GM08714 (cell line): ENCODE results near the gene SH3BP4.
"Not testable (repeated sequence)": the region's sequence is repeated elsewhere in the genome, so short reads cannot be mapped to it uniquely, and the experiment has no call there.

Experiments
- H3K4me3 ChIP-seq: fragments of 200-500 bp; sonication (Bioruptor generic); 2 replicates; pipeline ENCODE4 v1.5.1; 2014; ENCODE audit warnings: mild to moderate bottlenecking, low read length, inconsistent platforms
- ZNF274 ChIP-seq: IDR thresholded peaks from 2 replicates; pipeline ENCODE4 v1.6.1; 2012; ENCODE audit warnings: mild to moderate bottlenecking, low read depth, low read length

The SH3BP4 gene

DNA sequence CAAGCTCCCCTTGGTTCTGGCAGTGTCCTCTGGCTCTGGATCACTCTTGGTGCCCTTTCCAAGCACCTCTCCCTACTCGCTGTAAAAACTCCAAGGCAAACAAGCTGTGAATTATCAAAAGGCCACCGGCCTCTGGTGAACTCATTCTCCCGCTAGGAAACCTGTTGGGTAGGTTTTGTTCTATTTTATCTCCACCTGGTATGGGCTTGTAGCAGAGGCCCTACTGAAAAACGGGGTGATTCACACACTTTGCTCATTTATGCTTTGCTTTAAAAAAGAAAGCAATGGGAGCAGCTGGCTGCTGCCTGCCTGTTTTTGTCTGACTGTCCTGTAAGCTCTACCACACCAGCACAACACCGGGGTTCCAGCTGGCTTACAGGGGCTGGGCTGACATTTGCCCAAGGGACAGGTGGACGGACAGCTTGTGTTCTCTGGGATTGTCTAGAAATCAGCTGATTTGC, 56.8 kb downstream of the SH3BP4 start:
- H3K4me3 ChIP-seq, result no peak overlapping the region
- TF ChIP-seq ZNF274, result no peak

DNA sequence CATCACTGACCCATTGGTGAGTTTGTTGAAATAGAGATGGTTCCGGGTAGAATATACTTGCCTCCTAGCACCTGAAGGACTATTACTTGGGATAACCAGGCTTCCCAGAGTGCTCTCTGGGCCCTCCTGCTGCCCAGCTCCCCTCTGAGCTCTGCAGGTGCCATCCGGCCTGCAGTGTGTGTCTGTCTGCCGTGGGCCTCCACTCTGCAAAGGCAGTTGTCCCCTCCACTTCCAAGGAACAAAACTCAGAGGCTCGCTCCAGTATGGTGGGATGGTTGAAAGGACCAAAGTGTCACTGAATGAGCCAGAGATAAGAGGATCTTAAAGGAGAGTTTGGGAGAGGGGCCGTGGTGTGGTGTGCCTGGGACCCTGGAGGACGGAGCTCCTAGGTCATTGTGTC, 57.3 kb downstream of the SH3BP4 start:
- H3K4me3 ChIP-seq, result no peak overlapping the region
- no peak for TF ChIP-seq ZNF274

DNA sequence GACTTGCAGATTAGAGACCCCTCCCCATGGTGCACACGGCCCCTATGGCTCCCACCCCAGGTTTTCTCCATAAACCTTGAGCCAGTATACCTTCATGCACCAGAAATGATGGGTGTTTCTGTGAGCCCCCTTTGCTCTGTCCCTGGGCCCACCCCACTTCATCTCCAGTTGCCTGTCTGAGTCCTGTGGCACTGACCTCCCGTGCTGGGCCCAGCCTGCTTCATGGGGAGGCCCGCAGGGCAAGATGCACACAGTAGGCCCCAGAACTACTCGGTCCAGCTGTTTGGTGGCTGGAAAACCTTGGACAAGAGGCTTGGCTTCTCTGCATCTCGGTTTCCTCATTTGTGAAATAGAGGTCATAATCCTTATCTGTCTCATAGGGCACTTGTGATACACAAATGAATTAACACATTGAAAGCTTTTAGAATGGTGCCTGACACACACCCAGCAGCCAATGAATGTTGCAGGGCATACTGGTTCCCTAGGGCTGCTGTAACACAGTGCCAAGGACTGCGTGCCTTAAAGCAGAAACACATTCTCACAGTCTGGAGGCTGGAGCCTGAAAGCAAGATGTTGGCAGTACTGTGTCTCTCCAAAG, 58.4 kb downstream of the SH3BP4 start:
- H3K4me3 ChIP-seq, result no peak overlapping the region
- TF ChIP-seq ZNF274, result no peak

DNA sequence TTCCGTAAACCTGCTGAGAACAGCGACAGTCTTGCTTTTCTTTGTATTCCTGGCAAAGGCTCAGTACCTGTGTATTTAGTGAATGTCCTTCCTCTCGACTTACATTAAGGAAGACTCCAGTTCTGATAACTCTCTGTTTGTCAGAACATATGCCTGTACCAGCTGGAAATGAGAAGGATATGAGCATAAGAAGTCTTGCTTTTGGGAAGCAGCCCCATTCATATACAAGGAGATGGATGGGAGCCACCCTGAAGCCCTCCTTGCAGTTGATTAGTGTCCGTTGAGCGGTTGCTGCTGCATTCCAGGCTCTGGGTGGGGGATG, 59.8 kb downstream of the SH3BP4 start:
- no peak overlapping the region for H3K4me3 ChIP-seq
- TF ChIP-seq ZNF274, result no peak

DNA sequence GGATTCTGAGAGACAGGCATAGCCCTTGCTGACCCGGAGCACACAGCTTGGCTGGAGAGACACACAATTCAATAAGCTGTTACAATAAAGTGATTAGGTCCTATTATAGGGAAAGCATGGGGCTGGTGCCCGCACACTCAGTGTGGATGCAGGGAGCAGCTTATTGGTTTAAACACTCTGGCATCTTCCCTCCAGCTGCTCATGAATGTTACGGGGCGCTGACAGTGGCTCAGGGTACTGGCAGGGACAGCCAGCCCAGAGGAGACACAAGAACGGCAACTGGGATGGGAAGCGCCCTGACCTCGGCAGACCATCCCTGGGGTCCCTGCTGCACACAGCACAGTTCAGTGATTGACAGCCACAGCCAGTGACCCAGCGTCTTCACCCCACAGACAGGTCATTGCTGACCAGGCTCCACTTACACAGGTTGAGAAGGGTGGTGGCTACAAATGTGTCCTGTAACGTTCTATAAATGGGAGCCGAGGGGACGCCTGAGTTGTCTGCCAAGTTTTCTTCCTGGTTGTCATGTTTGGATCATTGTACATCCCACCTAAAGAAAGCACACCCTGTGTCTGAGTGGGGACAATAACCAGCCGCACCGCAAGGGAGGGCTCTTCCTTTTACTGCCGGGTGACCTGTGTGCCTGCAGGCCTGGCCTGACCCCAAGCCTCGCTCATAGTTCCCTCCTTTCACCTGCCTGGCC, 60.3 kb downstream of the SH3BP4 start:
- no peak for TF ChIP-seq ZNF274

DNA sequence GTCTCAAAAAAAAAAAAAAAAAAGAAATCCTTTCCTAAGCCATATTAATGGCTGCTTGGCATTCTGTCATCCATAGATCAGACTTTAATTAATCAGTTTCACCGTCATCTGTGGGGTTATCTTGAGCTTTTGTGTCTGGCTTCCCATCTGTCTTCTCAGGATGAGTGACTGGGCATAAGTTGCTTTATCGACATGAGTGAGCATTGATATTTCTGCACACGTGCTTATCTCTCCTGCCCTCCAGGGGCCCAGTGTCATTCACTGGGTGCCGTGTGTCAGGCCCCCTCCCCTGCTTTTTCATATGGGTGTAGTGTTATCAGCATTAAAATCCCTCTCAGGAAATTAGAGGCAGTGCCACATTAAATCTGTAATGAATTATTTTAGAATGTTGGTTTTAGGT, 65.6 kb downstream of the SH3BP4 start:
- no peak overlapping the region for H3K4me3 ChIP-seq
- no peak for TF ChIP-seq ZNF274

More for the DNA sequence above, 60.3 kb downstream of the SH3BP4 start:
- no peak overlapping the region for H3K4me3 ChIP-seq

DNA sequence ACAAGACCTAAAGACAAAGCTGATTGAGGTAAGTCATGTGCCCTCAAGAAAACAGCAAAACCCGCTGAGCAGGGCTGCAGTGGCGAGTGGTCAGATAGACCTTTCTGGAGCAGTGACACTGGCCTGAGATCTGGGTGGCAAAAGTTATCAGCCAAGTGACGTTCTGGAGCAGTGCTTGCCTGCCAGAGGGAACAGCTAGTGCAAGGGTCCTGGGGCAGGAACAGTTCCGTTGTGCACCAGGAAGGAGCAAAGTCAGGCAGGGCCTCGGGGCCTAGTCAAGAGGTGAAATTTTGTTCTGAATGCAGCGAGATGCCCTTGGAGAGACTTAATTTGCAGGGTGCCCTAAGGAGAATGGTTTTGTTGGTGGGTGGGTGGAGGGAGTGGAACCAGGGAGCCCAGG, 67.0 kb downstream of the SH3BP4 start:
- TF ChIP-seq ZNF274, result no peak
- no peak overlapping the region for H3K4me3 ChIP-seq

DNA sequence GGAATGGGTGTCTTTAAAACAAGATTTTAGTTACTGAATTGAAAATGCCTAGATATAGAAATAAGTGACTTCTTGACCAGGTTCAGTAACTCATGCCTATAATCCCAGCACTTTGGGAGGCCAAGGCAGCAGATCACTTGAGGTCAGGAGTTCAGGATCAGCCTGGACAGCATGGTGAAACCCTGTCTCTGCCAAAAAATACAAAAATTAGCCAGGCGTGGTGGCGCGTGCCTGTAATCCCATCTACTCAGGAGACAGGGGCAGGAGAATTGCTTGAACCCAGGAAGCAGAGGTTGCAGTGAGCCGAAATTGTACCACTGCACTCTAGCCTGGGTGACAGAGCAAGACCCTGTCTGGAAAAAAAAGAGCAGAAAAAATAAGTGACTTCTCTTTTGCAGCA, 68.3 kb downstream of the SH3BP4 start:
- not testable (repeated sequence) for H3K4me3 ChIP-seq

DNA sequence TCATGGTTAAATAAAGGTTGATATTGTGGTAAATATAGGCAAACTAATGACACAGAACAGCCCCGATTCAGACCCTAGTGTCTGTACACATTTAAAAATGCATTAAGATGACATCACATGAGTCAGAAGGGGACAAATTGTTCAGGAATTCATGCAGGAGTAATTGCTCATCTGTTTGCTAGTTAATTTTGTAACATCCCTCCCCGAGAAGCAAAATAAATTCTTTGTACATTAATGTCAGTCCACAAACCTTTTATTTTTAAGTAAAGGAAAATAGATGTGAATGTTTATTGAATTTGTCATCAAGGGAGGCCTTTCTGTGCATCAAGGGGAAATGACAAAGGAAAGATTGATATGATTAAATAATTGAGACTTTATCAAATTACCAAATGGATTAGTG, 69.9 kb downstream of the SH3BP4 start:
- H3K4me3 ChIP-seq, result no peak overlapping the region
- TF ChIP-seq ZNF274, result no peak

DNA sequence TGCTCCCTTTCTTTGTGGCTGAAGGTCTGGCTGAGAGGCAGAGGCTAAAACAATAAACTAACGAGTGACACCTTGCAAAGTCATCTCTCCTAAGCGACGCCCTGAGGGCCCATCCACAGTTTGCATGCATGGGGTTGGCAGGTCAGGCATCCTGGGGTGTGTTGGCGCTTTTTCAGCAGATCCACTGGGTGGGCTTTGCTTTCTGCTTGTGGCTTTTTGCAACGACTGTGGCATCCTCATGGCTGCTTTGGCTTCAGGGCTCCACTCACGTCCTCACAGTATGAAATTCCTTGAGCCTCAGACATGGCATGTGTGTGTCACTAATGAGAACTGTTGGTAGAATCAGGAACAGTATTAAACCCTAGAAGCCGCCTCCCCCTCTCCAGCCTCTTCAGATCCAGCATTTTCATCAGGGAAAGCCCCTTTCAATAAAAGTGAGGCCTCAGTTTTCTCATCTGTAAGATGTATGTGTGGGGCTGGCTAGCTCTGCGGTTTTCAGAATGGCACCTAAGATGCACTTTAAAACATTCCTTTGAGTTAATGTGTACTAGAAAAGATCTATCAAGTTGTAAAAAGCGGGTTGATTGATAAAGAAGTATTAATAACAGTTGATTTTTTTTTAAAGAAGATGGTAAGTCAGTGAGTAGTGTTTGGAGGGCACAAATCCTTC, 72.5 kb downstream of the SH3BP4 start:
- H3K4me3 ChIP-seq, result no peak overlapping the region
- TF ChIP-seq ZNF274, result no peak

DNA sequence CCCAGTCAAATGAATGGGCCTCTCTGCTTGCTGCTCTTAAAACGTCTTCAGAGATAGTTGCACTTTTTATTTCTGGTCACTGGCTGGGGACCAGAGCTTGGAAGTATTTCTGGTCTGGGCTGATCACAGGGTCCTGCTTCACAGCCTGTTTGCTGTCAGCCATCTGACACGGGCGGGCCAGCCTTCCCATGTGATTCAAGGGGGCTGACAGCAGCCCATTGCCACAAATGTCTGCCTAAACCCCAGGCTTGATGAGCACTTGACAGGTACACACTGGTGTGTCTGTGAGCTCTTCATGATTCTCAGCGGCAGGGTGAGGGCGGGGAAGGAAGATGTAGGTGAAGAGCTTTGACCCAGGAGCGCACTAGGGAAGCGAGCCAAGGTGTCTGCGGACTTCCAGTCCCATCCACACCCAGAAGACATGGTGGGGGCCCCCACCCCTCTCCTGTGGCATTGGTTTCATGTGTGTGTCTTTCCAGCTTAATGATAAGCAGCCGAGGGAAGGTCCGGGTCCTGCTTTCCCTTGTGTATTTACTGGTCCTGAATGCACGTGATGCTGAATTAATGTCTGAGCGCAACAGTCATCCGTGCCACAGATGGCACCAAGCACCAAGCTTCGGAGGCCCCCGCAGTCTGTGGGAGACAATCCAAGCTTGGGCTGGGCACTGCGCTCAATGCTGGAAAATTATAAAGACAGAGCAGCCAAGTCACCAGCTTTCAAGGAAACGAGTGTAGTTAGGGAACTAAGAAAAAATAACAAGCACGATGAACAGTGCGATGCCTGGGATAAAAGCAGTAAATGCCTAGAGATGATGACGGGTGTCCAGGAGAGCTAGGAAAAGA, 73.3 kb downstream of the SH3BP4 start:
- TF ChIP-seq ZNF274, result no peak
- H3K4me3 ChIP-seq, result no peak overlapping the region

DNA sequence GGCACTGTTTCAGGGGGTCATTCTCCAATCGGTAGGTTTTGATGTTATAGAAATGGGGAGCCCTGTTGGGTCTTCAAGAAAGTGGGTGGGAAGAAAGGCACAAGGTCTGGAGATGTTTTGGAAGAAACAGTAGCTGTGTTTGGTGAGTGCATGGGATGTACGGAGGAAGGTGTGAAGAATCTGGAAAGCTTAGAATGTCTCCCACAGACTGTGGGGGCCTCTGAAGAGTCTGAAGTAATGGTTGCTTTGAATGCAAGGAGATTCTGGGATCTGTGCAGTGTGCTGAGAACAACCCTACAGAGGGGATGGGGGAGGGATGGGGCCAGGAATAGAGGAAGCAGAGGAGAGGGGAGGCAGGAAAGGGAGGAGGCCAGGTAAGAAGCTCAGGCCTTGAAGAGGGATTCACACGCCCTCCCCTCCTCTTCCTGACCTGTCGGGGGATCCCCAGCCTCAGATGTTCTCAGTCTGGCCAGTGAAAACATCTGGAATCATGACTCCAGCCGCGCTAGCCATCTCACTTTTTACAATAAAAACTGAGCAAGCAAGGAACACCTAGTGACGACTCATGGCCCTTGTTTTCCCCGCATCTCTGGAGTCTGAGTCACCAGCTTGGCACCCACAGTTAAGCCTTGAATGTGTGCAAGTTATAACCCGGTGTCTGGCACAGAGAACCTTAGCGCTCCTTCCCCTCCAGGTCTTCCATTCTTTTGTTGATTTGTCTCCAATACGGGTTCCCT, 74.2 kb downstream of the SH3BP4 start:
- TF ChIP-seq ZNF274, result no peak
- H3K4me3 ChIP-seq, result no peak overlapping the region

DNA sequence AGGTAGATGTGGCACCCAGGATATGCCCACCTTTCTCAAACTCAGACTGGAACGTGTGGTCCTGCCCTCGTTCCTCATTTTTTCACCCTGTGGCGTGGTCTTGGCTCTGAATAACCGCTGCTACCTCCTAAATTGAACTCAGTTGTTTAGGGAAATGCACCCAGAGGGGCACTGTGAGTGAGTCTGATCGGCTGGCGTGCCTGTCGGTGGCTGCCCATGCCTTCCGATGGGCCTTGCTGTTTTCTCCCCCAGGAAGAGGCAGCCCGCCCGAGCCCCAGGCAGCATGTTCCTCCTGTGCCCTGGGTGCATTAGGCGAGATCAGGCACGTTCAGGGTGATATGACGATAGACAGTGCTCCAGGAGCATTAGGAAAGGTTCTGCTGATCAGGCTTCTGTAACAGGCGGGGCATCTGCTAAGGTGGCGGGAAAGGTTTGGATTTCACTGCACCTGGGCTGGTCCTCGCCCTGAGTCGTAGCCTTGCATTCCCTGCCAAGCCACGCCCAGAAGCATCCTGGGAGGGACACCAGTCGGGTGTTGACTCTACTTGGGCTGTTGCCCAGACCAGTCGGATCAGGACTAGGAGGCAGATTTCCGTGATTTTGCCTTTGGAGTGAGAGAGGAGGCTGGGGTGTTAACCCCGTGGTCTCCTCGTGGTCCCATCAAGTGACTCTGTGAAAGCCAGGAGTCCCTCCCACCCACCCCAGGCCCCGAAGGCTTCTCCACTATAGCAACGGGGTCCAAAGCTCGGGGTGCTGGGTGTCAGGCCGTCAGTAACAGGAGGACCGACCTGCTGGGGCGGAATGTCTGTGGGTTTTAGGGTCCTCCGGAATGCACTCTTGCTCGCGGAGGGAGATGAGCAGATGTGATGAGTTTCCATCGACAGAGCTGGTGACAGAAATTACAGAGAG, 75.1 kb downstream of the SH3BP4 start:
- H3K4me3 ChIP-seq, result no peak overlapping the region
- no peak for TF ChIP-seq ZNF274
